Measurements from ENCODE around the gene SEMA3F. TPM values are rescaled to one million over a fixed set of nuclear protein-coding genes. Genes with fewer than 3 reads are reported as not detected.
"Not testable (repeated sequence)": the region's sequence is repeated elsewhere in the genome, so short reads cannot be mapped to it uniquely, and the experiment has no call there.

The SEMA3F gene
- total RNA-seq, 3 donors from 2014 or later, result 10.7 to 15.3 (median 14.6) TPM

GRCh38 chr3:50224639-50225038, 69.5 kb downstream of the SEMA3F start:
- DNase-seq, result no peak
- Histone ChIP-seq H3K36me3 (ENCODE audit: low read depth) (no peaks in the 10 kb centered on the region), H3K4me3 (no peak overlapping the region), H3K4me1 (ENCODE audit: low read depth) (peaks cover 12% of the 10 kb centered on the region), H3K9me3 (no peaks in the 10 kb centered on the region)
- intact Hi-C loops (cut with DNase I, micrococcal nuclease), result loop anchor here (5.0 to 10.0 kb wide), 2 partner anchors 32 to 50 kb away; partner anchors contain the start of genes GNAT1 (in 1 of the 2) and LSMEM2 (in 1 of the 2)
- ATAC-seq, result no peak
- TF ChIP-seq CTCF (IDR thresholded peaks at IDR 0.05), result no peak

GRCh38 chr3:50226888-50227389, 71.8 kb downstream of the SEMA3F start:
- Histone ChIP-seq H3K4me3 (no peak overlapping the region), H3K4me1 (ENCODE audit: low read depth) (peaks cover 12% of the 10 kb centered on the region), H3K36me3 (ENCODE audit: low read depth) (no peaks in the 10 kb centered on the region), H3K9me3 (no peaks in the 10 kb centered on the region)
- intact Hi-C loops (cut with DNase I, micrococcal nuclease), result loop anchor here (2.0 to 10.0 kb wide), 3 partner anchors 34 to 48 kb away; partner anchors contain the start of genes GNAT1 (in 1 of the 2) and LSMEM2 (in 1 of the 2)
- ATAC-seq (peak; percentile 39), DNase-seq (no peak)
- TF ChIP-seq CTCF (IDR thresholded peaks at IDR 0.05), result no peak

- peaks cover 12% of the 10 kb centered on the region for H3K4me1 ChIP-seq (ENCODE audit: low read depth)
- ATAC-seq (peak; percentile 95), DNase-seq (peak; percentile 92 to 97 (median 96))
- no peaks in the 10 kb centered on the region for H3K9me3 ChIP-seq
- intact Hi-C loops (cut with DNase I, micrococcal nuclease), result loop anchor here (2.0 to 10.0 kb wide), 3 partner anchors 35 to 47 kb away; partner anchors contain the start of genes GNAT1 (in 1 of the 2) and LSMEM2 (in 1 of the 2)
- no peaks in the 10 kb centered on the region for H3K36me3 ChIP-seq (ENCODE audit: low read depth)
- peak overlapping the region; percentile 27 for H3K4me3 ChIP-seq
- TF ChIP-seq CTCF (IDR thresholded peaks at IDR 0.05), result peak; percentile 84
Observed at GRCh38 chr3:50227390-50228183, 72.5 kb downstream of the SEMA3F start.

- not testable (repeated sequence) for H3K36me3 ChIP-seq (ENCODE audit: low read depth); H3K9me3 ChIP-seq; ATAC-seq; H3K4me3 ChIP-seq
- peak in 1 of 3 donors; percentile 44 for DNase-seq
- intact Hi-C loops (cut with DNase I, micrococcal nuclease), result loop anchor here (5.0 to 10.0 kb wide), 2 partner anchors 36 to 47 kb away; partner anchors contain the start of genes GNAT1 (in 1 of the 2) and LSMEM2 (in 1 of the 2)
- H3K4me1 ChIP-seq (ENCODE audit: low read depth), result peaks cover 12% of the 10 kb centered on the region
Observed at GRCh38 chr3:50228184-50228763, 73.2 kb downstream of the SEMA3F start.

GRCh38 chr3:50229490-50229889, 74.4 kb downstream of the SEMA3F start:
- Histone ChIP-seq H3K4me3 (no peak overlapping the region), H3K4me1 (ENCODE audit: low read depth) (peaks cover 12% of the 10 kb centered on the region), H3K9me3 (no peaks in the 10 kb centered on the region), H3K36me3 (ENCODE audit: low read depth) (no peaks in the 10 kb centered on the region)
- ATAC-seq (no peak), DNase-seq (no peak)
- TF ChIP-seq CTCF (IDR thresholded peaks at IDR 0.05), result no peak
- intact Hi-C loops (cut with DNase I, micrococcal nuclease), result loop anchor here (5.0 to 10.0 kb wide), 2 partner anchors 37 to 45 kb away; partner anchors contain the start of genes GNAT1 (in 1 of the 2) and LSMEM2 (in 1 of the 2)
